Glutamatergic neuron (in vitro differentiated cells): ENCODE results near the gene CSK. TPM values are rescaled to one million over a fixed set of nuclear protein-coding genes. Genes with fewer than 3 reads are reported as not detected.

Experiments used
- DNase-seq: peaks from one replicate; pipeline ENCODE4 v3.0.0; 2022
- H3K27ac Mint-ChIP-seq: one replicate; pipeline ENCODE4 v1.8.0; 2020; ENCODE audit warnings: mild to moderate bottlenecking, mixed read lengths, inconsistent platforms; ENCODE audit not compliant: unreplicated experiment
- H3K27me3 Mint-ChIP-seq: one replicate; pipeline ENCODE4 v1.8.0; 2020; ENCODE audit warnings: mild to moderate bottlenecking, moderate library complexity, mixed read lengths, inconsistent platforms; ENCODE audit not compliant: unreplicated experiment
- H3K36me3 Mint-ChIP-seq: one replicate; pipeline ENCODE4 v1.8.0; 2020; ENCODE audit warnings: mild to moderate bottlenecking, mixed read lengths, inconsistent platforms; ENCODE audit not compliant: unreplicated experiment
- H3K4me1 Mint-ChIP-seq: one replicate; pipeline ENCODE4 v1.8.0; 2020; ENCODE audit warnings: mild to moderate bottlenecking, low read depth, mixed read lengths, inconsistent platforms; ENCODE audit not compliant: unreplicated experiment
- H3K4me3 Mint-ChIP-seq: one replicate; pipeline ENCODE4 v1.8.0; 2020; ENCODE audit warnings: mild to moderate bottlenecking, mixed read lengths, inconsistent platforms; ENCODE audit not compliant: unreplicated experiment
- H3K9me3 Mint-ChIP-seq: one replicate; pipeline ENCODE4 v1.8.0; 2020; ENCODE audit warnings: mild to moderate bottlenecking, moderate library complexity, mixed read lengths, inconsistent platforms; ENCODE audit not compliant: unreplicated experiment
- total RNA-seq: library from RNA; stranded (reverse); fragmentation: NEBNext Ultra II Directional; extraction: Animal tissue kit (Norgen Biotek cat#: 25700); gene quantifications from one replicate; pipeline ENCODE4 v1.2.1, GENCODE V29; 2021; ENCODE audit not compliant: unreplicated experiment
- TF ChIP-seq, protein P1 (sequence below): fragments of 200-600 bp; sonication (generic); IDR thresholded peaks from one replicate; pipeline ENCODE4 v1.5.0; 2021; ENCODE audit not compliant: partially characterized antibody, unreplicated experiment

Gene CSK
- total RNA-seq, 1 donor from 2014 or later = 72.6 TPM

GRCh38 chr15:74769463-74770025, 12.3 kb upstream of the CSK start:
- H3K9me3 Mint-ChIP-seq = no peaks in the 10 kb centered on the region
- peaks cover 4% of the 10 kb centered on the region for H3K4me1 Mint-ChIP-seq
- H3K27me3 Mint-ChIP-seq = peaks cover 5% of the 10 kb centered on the region
- no peak overlapping the region for H3K27ac Mint-ChIP-seq
- DNase-seq = no peak
- H3K4me3 Mint-ChIP-seq = no peak overlapping the region
- TF ChIP-seq, protein P1, sequence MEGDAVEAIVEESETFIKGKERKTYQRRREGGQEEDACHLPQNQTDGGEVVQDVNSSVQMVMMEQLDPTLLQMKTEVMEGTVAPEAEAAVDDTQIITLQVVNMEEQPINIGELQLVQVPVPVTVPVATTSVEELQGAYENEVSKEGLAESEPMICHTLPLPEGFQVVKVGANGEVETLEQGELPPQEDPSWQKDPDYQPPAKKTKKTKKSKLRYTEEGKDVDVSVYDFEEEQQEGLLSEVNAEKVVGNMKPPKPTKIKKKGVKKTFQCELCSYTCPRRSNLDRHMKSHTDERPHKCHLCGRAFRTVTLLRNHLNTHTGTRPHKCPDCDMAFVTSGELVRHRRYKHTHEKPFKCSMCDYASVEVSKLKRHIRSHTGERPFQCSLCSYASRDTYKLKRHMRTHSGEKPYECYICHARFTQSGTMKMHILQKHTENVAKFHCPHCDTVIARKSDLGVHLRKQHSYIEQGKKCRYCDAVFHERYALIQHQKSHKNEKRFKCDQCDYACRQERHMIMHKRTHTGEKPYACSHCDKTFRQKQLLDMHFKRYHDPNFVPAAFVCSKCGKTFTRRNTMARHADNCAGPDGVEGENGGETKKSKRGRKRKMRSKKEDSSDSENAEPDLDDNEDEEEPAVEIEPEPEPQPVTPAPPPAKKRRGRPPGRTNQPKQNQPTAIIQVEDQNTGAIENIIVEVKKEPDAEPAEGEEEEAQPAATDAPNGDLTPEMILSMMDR = no peak
- H3K36me3 Mint-ChIP-seq = no peaks in the 10 kb centered on the region

DNA sequence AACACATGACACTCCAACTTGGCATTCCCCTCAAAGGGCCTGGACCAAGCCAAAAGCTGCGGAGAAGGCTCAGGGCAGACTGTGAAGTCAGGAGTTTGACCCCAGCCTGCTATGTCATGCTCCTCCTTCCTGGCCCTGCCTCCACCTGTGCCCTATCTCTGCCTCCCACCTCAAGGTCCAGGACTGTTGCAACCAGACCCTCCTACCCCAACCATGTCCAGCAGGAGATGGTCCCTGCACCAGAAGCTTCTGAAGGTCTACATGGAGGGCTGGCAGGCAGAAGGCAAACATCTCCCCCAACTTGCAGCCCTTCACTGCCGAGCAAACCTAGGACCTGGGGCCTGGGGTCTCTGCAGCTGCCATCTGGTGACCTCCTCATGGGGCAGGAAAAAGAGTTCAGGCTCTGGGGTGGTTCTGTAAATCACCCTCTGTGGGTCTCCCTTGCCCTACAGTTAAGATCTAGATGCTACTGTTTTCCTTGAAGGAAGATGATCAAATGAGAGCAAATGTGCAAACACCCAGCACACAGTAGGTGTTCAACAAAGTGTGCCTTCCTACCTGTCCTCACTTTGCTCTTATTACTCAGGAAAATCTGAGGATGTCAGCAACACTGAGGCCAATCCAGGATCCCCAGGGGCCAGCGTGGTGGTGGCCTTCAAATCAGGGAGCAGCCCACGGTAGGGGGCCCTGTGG, 11.5 kb upstream of the CSK start:
- Mint-ChIP-seq H3K9me3 (no peaks in the 10 kb centered on the region), H3K4me3 (no peak overlapping the region), H3K27ac (no peak overlapping the region), H3K27me3 (peaks cover 5% of the 10 kb centered on the region), H3K4me1 (peaks cover 4% of the 10 kb centered on the region), H3K36me3 (no peaks in the 10 kb centered on the region)
- TF ChIP-seq, protein P1 = no peak
- no peak for DNase-seq

DNA sequence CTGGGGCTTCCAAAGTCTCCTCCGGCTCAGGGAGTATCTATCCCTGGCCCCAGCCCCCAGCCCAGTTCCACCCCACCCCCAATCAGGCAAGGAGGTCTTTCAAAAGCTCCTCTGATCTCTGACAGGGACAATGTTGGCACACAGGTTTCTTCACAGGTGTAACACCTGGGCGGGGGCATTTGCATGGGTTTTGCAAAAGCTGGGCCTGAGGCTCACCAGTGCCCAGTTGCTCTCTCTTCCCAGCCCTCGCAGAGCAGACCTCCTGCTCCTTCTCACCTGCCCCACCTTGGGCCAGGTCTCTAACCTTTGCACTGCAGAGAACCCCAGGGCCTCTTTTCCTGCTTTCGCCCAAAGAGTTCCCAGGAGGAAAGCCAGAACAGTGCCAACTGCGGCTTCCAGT, 8.6 kb upstream of the CSK start:
- Mint-ChIP-seq H3K4me3 (no peak overlapping the region), H3K36me3 (no peaks in the 10 kb centered on the region), H3K4me1 (peaks cover 19% of the 10 kb centered on the region), H3K27ac (no peak overlapping the region), H3K9me3 (peaks cover 1% of the 10 kb centered on the region), H3K27me3 (peaks cover 9% of the 10 kb centered on the region)
- TF ChIP-seq, protein P1 = no peak
- no peak for DNase-seq

GRCh38 chr15:74773731-74774252, 8.1 kb upstream of the CSK start:
- no peak overlapping the region for H3K27ac Mint-ChIP-seq
- TF ChIP-seq, protein P1 = no peak
- peaks cover 18% of the 10 kb centered on the region for H3K4me1 Mint-ChIP-seq
- H3K4me3 Mint-ChIP-seq = no peak overlapping the region
- no peak for DNase-seq
- H3K27me3 Mint-ChIP-seq = peaks cover 9% of the 10 kb centered on the region
- no peaks in the 10 kb centered on the region for H3K36me3 Mint-ChIP-seq
- peaks cover 1% of the 10 kb centered on the region for H3K9me3 Mint-ChIP-seq

DNA sequence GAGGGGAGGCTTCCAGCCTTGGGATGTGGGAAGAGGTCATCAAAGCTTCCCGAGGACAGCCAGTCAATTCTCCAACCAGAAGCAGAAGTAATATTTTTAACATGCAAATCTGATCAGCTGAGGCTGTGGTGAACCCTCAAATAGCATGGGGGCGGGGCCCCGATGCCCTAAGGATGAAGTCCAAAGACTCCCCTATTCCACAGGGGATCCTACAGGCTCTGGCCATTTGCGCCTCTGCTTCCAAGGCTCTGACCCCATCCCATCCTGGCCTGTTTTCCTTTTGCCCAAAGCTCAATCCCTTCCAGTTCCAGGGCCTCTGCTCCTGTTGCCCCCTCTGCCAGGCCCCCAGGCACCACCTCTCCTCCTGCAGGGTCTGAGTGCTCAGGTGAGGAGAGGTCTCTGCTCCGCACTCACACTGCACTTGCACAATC, 6.7 kb upstream of the CSK start:
- H3K27me3 Mint-ChIP-seq = peaks cover 9% of the 10 kb centered on the region
- H3K36me3 Mint-ChIP-seq = no peaks in the 10 kb centered on the region
- no peak for DNase-seq
- TF ChIP-seq, protein P1 = no peak
- H3K4me3 Mint-ChIP-seq = no peak overlapping the region
- peaks cover 18% of the 10 kb centered on the region for H3K4me1 Mint-ChIP-seq
- H3K27ac Mint-ChIP-seq = no peak overlapping the region
- H3K9me3 Mint-ChIP-seq = peaks cover 1% of the 10 kb centered on the region
